Epidermal melanocyte (primary cell): ENCODE results near the gene ZBTB32.

Experiments used
- DNase-seq: peaks from one replicate; pipeline ENCODE4 v3.0.0; 2011; ENCODE audit warnings: low spot score; ENCODE audit not compliant: insufficient read length

ZBTB32 gene

GRCh38 chr19:35695895-35696422 is 8.4 kb upstream of the ZBTB32 start:
- DNase-seq: no peak

- DNase-seq: no peak
These were observed 7.5 kb upstream of the ZBTB32 start for GRCh38 chr19:35696835-35697234.

- DNase-seq: peak; percentile 97
These were observed 1.9 kb upstream of the ZBTB32 start for GRCh38 chr19:35702223-35703012.

- DNase-seq: no peak
These were observed 1.0 kb upstream of the ZBTB32 start for GRCh38 chr19:35703343-35703742.

GRCh38 chr19:35708391-35708790 is 4.0 kb downstream of the ZBTB32 start:
- DNase-seq: no peak

- DNase-seq: no peak
These were observed 6.7 kb downstream of the ZBTB32 start for GRCh38 chr19:35710784-35711723.

- DNase-seq: peak; percentile 12
These were observed 8.5 kb downstream of the ZBTB32 start for GRCh38 chr19:35712567-35713505.

- DNase-seq: no peak
These were observed 9.1 kb downstream of the ZBTB32 start for GRCh38 chr19:35713506-35713850.

GRCh38 chr19:35713904-35714495 is 9.6 kb downstream of the ZBTB32 start:
- peak; percentile 5 for DNase-seq

GRCh38 chr19:35714601-35715354 is 10.4 kb downstream of the ZBTB32 start:
- DNase-seq: no peak

- DNase-seq: no peak
These were observed 11.0 kb downstream of the ZBTB32 start for GRCh38 chr19:35715355-35715809.

- DNase-seq: peak; percentile 57
These were observed 11.8 kb downstream of the ZBTB32 start for GRCh38 chr19:35715981-35716800.

- peak; percentile 99 for DNase-seq
These were observed 12.7 kb downstream of the ZBTB32 start for GRCh38 chr19:35716801-35717664.

- DNase-seq: peak; percentile 98
These were observed 13.4 kb downstream of the ZBTB32 start, which contains the start of gene KMT2B for GRCh38 chr19:35717665-35718344. KMT2B (plus strand) TSS chr19:35718003; CDS start chr19:35718019, 16 bp downstream.

GRCh38 chr19:35718345-35719041 is 14.1 kb downstream of the ZBTB32 start:
- DNase-seq: peak; percentile 57

- DNase-seq: peak; percentile 12
These were observed 15.2 kb downstream of the ZBTB32 start for GRCh38 chr19:35719402-35720162.
